HG03095 (cell line): Measurements from ENCODE around the gene PHC2.

Experiments
- ATAC-seq: cut with Tn5 transposase; IDR thresholded peaks from one replicate; pipeline ENCODE4 v1.9.1; 2021; ENCODE audit warnings: moderate library complexity; ENCODE audit not compliant: unreplicated experiment

PHC2 gene

DNA sequence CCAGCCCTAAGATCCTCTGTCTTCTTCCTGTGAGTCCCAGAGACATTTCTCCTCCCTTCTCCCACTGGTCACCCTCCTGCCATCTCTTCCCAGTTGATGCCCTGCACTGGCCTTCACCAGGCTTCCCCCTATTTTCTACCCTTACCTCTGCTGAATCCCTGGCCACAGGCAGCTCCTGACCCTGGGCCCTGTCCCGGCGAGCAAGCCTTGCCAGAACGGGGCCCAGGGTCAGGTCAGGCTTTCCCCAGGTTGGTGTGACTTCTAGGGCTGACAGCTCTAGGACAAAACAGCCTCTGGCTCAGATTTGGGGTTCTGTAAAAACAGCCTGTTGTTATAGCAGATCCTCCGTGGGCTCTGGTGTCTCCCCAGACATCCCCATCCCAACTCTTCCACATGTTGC, 57.3 kb downstream of the PHC2 start:
- ATAC-seq = no peak

DNA sequence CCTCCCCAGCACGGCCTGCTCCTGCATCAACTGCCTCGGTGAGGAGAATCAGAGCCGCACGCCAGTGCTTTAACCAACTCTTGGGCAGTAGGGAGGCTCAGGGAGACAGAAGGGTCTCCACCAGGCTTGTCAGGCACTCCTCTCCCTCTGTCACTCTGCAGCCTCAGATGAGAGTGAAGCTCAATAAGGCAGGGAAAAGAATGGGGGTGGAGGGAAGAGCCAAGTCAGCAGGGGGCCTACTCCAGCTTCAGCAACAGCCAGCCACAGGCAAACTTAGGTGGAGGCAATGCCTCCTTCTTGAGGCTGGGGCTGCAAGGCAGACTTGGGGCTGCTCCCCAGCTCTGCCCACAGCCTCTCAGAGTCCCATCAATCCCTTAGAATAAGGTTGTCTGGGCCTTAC, 58.2 kb downstream of the PHC2 start:
- no peak for ATAC-seq

DNA sequence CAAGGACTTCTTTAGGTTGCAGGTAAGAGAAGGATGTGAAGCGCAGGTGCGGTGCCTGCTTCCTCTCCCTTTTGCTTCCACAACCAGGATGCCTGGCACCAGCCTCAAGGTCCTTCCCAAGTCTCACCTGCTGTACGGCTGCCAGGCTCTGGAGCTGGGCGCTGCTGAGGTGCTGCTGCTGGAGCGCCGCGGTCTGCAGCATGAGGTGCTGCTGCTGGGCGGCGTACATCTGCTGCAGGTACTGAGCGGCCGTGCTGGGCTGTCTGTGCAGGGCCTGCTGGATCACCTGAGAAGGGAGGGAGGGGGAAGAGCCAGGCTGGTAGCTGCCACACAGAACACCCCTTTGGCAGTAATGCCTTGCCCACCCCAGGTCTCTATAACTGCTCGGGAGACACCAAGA, 58.7 kb downstream of the PHC2 start:
- ATAC-seq = no peak

DNA sequence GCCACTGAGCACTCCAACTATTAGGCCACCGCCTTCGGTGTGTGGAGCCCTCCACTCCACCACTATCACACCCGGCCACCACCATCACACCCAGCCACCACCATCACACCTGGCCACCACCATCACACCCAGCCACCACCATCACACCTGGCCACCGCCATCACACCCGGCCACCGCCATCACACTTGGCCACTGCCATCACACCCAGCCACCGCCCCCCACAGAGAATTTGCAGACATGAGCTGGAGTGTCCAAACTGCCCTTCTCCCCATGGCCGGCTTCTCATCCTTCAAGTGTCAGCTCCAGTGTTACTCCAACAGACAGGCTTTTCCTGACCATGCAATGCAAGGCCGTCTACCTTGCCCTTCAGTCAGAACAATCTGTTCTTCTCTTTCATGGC, 59.6 kb downstream of the PHC2 start:
- ATAC-seq = no peak

DNA sequence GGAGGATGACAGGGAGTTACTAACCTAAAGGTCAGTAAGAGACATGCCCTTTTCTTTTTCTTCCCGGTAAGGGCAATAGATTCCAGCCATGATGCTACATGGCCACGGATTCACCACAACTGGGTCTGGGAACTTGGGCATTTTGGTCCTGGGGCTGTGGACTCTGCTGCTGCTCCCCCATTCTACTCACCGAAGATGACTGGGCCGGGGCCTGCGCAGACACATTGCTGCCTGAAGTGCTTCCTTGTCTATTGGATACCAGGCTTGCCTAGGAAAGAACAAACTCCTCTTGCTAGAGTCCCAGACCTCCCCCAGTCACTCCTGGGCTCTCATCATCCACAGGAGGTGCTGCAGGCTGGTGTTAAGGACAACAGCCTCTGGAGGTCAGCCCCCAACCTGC, 60.1 kb downstream of the PHC2 start:
- ATAC-seq = no peak

DNA sequence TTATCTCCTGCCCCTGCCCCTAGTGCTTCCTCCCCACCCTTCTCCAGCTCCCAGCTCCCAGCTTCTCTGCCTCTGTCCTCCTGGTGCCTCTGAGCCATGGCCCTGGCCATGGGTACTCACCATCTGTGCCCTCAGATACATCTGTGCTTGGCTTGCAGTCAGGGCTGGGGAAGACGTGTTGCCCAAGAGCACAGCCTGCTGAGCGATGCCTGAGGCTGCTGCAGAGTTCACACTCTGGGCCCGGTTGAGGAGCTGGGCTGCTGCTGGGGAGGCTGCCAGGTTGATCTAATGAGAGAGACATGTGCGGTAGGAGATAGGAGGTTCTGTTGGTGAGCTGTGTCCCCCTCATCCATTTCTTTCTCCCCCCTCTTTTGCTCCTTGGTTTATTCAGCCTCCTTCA, 60.6 kb downstream of the PHC2 start:
- ATAC-seq = no peak

DNA sequence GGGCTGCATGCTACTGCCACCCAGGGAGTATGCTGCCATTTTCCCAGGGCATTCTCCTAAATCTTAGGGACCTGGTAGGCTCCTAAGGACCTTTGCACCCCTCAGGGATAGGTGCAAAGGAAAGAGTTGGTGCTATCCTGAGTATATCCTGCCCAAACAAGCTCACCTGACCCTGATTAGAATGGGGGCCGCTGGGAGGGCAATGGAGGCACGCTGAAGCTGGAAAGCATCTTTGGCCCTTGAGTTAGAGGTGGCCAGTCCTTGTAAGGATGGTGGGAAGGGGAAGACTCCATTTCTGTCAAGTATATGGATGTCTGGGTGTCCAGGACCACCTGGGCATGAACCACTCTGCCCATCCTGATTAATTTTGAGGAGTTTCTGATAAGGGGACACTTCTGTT, 61.1 kb downstream of the PHC2 start:
- ATAC-seq = no peak

DNA sequence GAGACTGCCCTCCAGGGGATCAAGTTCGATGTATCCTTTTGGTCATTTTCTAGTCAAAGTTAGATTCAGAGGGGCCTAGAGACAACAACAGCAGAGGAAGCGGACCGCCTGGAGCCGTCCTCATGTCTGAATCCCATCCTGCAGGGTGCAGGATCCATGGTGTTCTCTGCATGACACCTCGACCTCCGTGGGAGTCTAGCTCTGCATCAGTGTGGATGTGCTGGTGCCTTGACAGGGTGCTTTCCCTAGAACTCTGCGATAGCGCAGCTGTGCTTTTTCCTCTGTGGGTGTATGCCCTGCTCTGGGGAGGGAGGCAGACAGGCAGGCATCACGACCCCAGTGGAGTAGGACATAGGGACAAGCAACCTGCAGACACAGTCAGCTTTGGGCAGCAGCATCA, 61.8 kb downstream of the PHC2 start:
- ATAC-seq = no peak

DNA sequence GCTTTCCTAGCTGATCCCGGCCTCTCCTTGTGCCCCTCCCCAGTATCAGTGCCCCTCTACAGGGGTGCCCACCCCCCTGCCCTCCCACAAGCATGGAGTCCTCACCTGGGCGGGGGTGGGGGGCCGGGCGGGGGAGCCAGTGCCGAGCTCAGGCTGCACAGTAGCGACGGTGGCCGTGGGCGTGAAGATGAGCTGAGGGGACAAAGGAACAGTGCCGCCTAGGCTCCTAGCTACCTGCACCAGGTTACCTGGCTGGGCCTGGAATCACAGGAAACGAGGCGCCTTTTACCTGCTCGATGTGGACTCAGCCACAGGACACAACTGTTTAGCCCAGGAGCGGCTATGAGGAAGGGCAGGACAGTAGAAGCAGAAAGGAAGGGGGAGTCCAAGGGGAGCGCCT, 62.5 kb downstream of the PHC2 start:
- ATAC-seq = no peak

DNA sequence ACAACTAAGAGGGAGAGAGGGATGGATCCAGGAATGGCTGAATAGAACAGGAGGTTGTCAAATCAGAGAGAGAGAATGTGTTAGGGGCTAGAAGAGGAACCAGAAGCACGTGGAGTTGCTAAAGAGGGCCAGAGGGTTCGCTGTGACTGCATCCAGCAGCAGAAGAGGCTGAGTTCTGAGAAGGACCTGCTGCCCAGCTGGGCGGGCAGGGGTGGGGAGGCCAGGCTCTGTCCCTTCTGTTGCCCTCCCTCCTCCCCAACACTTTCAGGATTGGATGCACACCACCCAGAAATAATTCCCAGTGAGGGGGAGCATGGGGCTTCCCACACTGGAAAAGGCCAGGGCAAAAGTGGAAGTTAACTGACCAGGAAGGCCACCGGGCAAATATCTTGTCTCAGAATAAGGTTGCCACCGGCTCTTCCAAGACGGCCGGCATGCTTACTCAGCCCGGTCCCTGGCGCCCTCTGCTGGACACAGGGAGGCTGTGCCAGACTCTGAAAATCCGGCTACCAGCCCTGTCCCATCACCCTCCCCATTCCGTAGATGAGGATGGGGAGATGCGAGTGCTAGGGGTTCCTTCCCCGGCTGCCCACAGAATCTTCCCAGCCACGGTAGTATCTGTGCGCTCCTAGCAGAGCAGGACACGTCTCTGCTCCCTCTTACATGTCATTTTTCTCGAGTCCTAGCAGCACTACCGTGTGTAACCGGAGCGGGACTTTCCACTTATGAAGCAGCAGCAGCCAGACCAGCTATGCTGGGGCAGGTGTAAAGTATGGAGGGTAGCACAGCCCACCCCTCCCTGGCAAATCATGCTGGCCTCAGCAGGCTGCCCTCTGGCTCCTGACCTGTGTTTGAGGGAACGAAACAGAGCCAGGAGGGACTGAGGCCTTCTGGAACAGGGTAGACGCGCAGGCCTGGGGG, 63.1 kb downstream of the PHC2 start:
- ATAC-seq = no peak

DNA sequence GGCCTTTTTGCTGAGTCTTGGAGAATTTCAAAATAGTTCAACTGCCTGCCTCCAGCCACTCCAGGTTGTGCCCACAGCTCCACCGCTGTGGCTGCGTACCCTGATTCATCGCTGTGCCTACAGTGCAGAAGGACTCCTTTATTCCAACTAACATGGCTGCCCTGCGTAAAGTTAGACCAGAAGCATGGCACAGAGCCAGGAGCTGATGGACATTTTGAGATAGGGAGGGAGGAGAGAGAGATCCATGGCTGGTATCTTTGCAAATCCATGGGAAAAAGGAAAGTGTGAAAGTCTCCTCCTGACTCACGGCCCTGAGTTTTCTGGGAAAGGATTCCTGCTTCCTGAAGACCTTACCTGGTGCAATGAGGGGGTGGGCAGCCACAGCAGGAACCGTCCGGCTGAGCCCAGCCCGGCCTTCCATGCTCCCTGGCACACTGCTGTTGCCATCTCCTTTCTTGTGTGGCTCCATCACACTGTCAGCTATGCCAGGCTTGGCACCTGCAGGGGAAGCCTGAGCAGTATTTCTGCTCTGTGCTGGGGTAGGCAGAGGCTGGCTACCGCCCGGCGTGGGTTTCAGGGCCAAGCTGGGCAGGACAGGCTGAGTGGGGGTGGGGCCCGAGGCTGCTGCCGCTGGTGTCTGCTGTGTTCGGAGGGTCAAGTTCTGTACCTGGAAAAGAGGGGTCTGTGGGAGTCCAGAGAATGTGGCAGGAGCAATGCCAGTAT, 64.0 kb downstream of the PHC2 start:
- no peak for ATAC-seq

DNA sequence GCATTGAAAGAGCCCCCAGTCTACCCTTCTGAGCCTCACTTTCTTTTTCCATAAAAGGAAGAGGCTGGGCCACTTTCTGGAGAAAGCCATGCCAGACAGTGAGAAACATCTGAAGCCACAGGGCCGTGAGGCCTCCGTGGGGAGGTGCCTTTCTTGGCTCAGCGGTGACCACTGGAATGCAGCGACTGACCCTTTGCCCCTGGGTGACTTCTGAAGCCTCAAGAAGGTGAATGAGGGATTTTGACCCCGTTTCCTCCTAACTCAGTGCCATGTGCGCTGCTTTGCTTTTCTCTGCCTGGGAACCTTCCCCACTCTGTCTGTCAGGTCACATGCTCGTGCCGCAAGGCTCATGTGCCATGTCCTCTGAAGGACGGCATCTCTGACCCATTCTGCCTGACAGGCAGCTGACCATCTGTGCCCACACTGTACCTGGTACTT, 65.3 kb downstream of the PHC2 start:
- no peak for ATAC-seq

DNA sequence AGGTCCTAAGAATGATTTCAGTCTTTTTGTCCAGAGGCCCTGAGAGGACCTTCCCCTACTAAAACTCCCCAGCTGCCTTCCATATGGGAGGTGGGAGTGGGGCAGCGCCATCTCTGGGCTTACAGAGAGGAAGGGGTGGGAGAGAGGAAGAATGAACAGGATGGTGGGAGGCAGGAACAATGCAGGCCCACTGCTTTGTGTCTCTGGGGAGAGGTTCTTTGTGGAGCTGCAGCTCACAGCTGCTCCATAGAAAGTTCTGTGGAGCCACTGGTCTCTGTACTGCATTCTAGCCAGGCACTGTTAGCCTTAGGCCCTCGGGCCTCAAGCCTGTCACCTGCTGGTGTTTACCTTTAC, 66.4 kb downstream of the PHC2 start:
- no peak for ATAC-seq

DNA sequence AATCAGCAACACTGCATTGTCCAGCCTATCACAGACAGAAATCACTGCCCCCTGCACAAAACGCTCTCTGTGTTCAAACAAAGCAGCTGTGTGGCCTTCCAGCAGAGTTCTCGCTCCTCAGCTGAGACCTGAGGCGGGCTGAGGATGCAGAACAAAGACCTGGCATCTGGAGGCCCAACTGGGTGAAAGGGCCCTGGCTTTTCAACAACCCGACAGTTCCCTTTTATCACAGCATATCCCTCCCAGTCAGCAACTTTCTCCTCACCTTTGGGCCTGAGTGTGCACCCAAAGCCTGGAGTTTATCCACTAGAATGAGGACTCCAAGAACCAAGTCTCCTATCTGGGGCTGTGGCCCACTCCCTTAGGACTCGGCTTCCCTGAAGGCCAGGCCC, 67.4 kb downstream of the PHC2 start:
- ATAC-seq = no peak

DNA sequence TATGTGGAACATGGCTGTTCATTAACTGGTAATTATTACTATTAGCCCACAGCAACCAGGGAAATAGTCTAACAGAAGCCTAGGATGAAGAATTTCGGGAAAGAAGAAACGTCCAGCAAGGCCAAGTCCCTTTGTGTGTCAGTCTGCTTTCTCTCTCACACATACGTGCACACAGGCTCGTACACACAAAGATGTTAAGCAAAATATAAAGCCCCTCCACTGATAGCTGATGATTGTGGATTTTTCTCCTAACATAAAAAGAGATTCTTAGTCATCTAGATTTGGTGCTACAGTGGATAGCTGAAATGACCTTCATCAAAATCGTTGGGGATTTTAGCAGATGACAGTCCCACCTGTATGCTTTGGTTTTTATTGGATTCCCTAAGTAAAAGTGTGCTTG, 67.9 kb downstream of the PHC2 start:
- ATAC-seq = no peak

DNA sequence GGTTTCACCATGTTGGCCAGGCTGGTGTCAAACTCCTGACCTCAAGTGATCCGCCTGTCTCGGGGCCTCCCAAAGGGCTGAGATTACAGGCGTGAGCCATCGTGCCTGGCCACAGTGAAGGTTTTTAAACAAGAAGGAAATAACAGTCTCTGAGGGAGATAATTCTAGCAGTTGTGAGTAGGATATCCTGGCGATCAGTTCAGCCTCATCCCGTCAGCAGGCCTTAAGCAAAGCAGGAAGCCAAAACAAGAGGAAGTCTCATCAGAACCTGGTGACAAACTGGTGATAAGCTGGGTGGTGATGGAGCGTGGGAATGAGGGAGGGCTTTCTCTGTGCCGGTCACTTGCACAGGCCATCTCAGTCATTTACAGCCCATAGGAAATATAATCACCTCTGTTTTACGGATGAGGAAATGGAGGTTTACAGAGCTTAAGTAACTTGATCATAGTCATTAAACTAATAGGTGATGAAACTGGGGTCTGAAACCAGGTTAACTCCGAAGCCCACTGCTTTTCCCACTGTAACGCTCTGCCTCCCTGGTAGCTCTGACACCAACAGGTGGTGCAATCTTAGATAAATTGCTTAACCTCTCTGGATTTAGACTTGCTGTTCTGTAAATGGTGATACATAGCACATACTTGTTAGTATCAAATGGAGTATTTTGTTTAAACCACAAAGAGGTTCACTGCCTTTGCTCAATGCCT, 69.2 kb downstream of the PHC2 start:
- no peak for ATAC-seq

DNA sequence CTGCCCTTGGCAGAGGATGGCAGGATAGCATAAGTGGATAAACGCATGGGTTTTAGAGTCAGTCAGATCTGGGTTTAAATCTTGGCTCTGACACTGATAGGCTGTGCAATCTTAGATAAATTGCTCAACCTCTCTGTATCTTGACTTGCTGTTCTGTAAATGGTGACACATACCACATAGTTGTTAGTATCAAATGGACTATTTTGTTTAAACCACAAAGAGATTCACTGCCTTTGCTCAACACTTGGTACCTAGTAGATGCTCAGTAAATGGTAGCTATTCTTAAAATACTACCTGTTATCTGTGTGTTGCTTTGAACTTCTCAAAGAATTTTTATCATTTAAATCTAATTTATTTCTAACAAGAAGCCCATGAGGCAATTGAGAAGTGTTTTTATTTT, 70.5 kb downstream of the PHC2 start:
- ATAC-seq = no peak

DNA sequence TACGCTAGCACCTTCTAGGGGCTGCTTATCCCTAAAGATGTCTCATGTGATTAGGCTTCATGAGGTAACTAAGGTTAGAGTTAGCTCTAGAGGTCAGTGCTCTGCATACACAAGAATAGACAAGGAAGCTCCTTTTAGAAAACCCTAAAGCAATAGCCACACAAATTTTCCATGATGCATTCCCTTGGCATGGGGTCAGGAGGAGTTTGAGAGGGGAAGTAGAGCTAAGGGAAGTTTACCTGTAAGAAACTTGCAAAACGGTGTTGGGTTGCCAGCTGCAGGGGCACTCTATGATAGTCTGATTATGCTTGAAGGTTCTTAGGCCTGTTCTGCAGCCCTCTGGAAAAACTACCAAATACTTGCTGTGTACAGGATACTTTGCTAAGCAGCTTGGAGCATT, 71.0 kb downstream of the PHC2 start:
- ATAC-seq = no peak

DNA sequence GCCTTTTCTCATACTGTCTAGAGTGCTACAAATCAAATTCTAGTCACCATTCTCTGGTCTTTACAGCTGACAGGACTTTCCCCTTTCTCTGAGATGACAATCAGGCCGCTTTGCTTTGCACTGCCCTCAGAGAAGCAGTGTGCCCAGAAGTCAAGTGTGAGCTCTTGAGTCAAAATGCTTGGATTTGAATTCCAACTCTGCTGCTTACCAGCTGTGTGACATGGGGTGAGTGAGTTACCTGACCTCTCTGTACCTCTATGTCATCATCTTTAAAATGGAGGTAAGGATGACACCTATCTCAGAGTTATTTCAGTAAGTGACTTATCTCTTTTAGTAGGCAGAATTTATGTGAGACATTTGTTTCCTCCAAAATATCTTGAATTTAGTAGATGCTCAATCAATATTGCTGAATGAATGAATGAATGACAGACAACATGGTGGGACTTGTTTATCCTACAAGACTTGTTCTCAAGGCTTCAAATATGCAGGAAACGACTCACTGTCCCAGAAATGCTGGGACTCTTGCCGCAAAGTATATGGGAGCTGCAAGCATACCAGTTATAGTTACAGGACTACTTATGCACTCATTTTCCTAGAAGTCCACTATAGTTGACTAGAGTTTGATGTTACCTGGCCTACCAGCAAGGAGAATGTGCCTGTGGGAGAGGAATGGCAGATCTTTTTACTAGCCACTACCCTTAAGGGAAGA, 71.9 kb downstream of the PHC2 start:
- no peak for ATAC-seq

DNA sequence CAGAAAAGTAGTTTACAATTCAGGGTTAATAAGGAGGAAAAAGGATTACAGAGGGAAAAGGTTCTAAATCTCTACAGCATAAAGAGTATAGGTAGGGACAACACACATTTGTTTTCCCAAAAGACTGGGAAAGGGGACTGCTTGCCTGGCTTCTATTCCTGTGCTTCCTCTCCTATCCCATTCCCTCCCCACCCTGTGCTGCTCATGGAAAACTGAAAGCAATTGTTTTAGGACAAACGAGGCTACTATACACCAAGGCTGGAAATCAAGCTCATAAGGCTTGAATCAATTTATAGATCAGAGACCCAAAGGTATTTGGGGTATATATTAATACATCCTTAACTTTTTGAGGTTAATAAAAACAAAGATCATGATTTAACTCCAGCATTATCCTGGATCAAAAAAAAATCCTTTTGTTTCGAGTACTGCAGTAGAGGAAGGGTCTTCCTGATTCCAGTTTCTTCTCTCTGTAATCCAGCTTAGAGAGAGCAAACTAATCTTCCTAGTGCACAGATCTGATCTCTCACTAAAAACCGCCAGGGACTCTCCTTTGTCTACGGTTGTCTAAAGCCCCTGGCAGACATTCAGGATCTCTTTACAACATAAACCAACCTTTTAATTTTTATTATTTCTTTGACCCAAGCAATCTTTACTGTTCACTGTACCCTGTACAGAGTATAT, 72.6 kb downstream of the PHC2 start:
- no peak for ATAC-seq

DNA sequence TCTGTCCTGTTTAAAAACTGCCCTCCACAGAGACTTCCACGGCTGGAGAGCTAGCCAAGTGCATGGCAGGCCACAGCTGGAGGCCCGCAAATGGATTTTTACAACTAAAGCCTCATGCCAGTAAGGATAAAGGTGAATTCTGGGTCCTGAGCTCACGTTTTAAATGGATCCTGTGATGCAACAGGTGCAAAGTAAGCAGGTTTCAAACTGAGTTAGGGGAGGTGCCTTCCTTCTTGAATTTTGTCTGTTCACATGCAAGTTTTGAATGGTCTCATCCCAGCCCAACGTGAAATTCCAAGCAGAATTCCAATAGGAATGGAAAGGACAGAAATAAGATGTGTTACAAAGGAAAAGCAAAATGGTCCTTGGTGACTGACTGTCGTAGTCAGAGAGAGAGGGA, 73.8 kb downstream of the PHC2 start:
- ATAC-seq = no peak
